HG03432 (cell line): ENCODE measurements around the gene GRM7.

ENCODE experiments used
- ATAC-seq: cut with Tn5 transposase; IDR thresholded peaks from one replicate; pipeline ENCODE4 v1.9.1; 2021; ENCODE audit warnings: mild to moderate bottlenecking, moderate library complexity; ENCODE audit not compliant: unreplicated experiment

Gene GRM7

GRCh38 chr3:7385635-7386034 is 524.7 kb downstream of the GRM7 start:
- no peak for ATAC-seq

GRCh38 chr3:7388026-7388425 is 527.1 kb downstream of the GRM7 start:
- ATAC-seq: no peak

- no peak for ATAC-seq
These were observed 531.3 kb downstream of the GRM7 start for GRCh38 chr3:7392206-7392605.

- ATAC-seq: peak; percentile 72
These were observed 533.2 kb downstream of the GRM7 start for GRCh38 chr3:7393944-7394605.

GRCh38 chr3:7396534-7396933 is 535.6 kb downstream of the GRM7 start:
- ATAC-seq: no peak

- ATAC-seq: no peak
These were observed 536.2 kb downstream of the GRM7 start for GRCh38 chr3:7397097-7397496.

GRCh38 chr3:7400360-7400759 is 539.4 kb downstream of the GRM7 start:
- ATAC-seq: no peak

GRCh38 chr3:7401418-7401817 is 540.5 kb downstream of the GRM7 start:
- ATAC-seq: no peak

- no peak for ATAC-seq
These were observed 546.2 kb downstream of the GRM7 start for GRCh38 chr3:7407107-7407506.

- ATAC-seq: no peak
These were observed 549.9 kb downstream of the GRM7 start for GRCh38 chr3:7410782-7411181.

- no peak for ATAC-seq
These were observed 560.1 kb downstream of the GRM7 start for GRCh38 chr3:7421065-7421464.

- no peak for ATAC-seq
These were observed 562.1 kb downstream of the GRM7 start for GRCh38 chr3:7423036-7423435.

- no peak for ATAC-seq
These were observed 563.1 kb downstream of the GRM7 start for GRCh38 chr3:7423995-7424394.

GRCh38 chr3:7428206-7428718 is 567.3 kb downstream of the GRM7 start:
- no peak for ATAC-seq

GRCh38 chr3:7432610-7433009 is 571.7 kb downstream of the GRM7 start:
- ATAC-seq: no peak

GRCh38 chr3:7433073-7433472 is 572.2 kb downstream of the GRM7 start:
- no peak for ATAC-seq

GRCh38 chr3:7436542-7436941 is 575.6 kb downstream of the GRM7 start:
- ATAC-seq: no peak

- no peak for ATAC-seq
These were observed 576.3 kb downstream of the GRM7 start for GRCh38 chr3:7437231-7437630.

- no peak for ATAC-seq
These were observed 578.3 kb downstream of the GRM7 start for GRCh38 chr3:7439101-7439680.

- no peak for ATAC-seq
These were observed 584.0 kb downstream of the GRM7 start for GRCh38 chr3:7444886-7445285.

- no peak for ATAC-seq
These were observed 584.4 kb downstream of the GRM7 start for GRCh38 chr3:7445331-7445730.

- ATAC-seq: peak; percentile 100
These were observed 586.4 kb downstream of the GRM7 start for GRCh38 chr3:7447197-7447769.
